GM12872 (cell line): ENCODE results near the gene RUNX1.

Experiments used
- TF ChIP-seq, protein P1 (sequence below): IDR thresholded peaks from 3 replicates; pipeline ENCODE4 v1.5.1; 2011; ENCODE audit warnings: low read depth, mild to moderate bottlenecking, low read length, moderate library complexity; ENCODE audit not compliant: insufficient read depth

The RUNX1 gene

DNA sequence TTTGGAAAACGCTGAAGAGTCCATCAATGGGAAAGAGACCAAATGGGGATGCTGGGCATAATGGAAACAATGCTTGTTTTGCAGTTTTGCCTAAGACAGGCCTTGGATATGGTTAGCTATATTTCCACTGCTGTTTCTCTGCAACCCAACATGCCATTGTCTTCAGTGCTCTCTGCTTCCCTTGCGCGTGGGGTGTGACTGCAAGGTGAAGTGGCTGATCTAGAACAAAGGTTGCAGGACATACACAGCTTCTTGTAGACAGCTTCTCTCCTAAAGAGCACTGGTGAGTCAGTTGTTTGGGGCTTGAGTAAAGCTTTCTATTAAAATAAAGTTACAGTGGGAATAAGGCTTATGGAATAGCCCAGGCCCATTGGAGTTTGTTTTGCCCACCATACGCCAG lies 33.0 kb downstream of the RUNX1 start:
- TF ChIP-seq, protein P1, sequence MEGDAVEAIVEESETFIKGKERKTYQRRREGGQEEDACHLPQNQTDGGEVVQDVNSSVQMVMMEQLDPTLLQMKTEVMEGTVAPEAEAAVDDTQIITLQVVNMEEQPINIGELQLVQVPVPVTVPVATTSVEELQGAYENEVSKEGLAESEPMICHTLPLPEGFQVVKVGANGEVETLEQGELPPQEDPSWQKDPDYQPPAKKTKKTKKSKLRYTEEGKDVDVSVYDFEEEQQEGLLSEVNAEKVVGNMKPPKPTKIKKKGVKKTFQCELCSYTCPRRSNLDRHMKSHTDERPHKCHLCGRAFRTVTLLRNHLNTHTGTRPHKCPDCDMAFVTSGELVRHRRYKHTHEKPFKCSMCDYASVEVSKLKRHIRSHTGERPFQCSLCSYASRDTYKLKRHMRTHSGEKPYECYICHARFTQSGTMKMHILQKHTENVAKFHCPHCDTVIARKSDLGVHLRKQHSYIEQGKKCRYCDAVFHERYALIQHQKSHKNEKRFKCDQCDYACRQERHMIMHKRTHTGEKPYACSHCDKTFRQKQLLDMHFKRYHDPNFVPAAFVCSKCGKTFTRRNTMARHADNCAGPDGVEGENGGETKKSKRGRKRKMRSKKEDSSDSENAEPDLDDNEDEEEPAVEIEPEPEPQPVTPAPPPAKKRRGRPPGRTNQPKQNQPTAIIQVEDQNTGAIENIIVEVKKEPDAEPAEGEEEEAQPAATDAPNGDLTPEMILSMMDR = no peak

DNA sequence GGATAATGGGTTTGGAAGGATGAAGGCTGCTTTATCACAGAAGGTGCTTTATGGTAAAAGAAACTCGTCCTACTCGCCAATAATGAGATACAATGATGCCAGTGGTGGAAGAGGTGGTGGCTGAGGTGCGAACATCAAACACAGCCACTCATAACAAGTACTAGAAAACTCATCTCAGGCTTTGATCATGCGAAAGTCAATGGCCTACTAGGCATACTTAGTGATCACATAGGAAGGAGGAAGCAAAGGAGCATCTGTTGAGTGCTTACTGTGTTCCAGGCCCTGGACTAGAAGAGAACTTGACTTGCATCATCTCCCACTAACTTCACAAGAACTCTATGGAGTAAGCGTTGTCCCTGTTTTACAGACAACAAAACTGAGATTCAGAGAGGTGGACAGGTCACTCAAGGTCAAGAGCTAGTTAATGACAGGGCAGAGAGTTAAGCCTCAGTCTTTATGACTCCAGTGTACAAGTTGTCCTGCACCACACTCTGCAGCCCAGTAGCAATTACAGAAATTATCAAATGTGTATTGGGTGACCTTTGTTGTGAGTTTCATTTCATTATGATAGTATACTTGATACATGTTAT lies 33.6 kb downstream of the RUNX1 start:
- TF ChIP-seq, protein P1 = no peak

DNA sequence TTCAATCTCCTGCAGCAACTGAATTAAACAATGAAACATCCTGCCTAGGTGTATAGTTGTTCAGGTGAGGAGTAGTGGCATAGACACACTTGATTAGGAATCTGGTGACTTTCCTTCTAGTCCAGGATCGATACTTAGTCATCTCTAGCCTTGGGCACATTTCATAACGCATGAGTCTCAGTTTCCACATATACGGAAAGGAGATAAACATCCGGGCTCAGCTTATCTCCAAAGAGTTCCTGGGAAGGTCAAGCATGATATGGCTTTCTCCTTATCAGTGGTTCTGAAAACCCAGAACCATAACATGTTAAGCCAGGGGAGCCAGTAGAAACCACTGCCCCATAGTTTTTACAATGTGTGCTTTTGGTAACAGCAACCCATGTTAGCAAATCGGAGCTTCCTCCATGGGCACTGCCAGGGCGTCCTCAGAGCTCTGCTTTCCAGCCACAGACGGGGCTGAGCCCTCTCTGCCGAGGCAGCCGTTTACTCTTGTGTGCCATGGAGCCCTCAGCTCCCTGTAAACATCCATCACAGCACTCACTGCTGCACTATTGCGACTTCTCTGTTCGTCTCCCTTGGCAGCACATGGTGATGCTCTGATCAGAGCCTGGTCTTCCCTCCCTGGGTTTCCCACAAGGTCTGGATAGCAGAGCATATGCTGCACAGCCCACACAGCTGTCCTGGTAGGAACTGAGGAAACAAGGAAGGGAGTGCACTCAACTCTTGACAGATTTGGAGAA lies 34.6 kb downstream of the RUNX1 start:
- TF ChIP-seq, protein P1 = no peak

DNA sequence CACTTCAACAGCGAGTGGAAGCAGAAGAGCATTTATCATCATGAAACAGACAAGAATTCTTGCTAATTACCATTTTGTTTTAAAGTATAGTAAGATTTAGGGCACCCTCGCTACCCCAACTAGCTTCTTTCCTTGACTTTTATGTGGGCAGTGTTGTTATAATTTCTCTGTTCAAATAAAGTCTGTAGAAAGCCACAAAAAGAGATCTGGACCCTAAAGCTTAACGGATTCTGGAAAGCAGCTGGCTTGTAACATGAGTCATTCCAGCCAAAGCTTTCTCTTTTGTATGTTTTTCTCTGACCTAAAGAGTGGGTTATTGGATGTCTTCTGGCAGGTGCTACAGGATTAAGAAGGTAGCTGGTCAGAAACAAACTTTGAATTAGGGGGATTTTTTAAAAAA lies 37.4 kb downstream of the RUNX1 start:
- TF ChIP-seq, protein P1 = no peak

DNA sequence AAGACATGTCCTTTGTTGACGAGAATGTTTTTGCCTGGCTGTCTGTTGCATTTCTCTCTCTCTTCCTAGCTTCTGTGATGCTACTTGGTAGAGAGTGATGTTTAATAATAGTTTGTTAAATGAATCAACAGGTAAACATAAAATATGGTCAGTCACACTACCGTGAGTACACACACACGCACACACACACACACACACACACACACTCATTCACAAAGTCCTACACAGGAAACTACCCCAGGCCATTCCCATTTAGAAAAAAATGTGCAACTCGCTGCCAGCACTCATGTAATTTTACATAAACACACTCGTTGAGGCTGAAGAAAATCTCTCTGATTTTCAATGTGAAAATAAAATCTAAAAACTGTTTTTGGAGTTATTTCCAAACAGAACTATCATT lies 38.7 kb downstream of the RUNX1 start:
- TF ChIP-seq, protein P1 = no peak

DNA sequence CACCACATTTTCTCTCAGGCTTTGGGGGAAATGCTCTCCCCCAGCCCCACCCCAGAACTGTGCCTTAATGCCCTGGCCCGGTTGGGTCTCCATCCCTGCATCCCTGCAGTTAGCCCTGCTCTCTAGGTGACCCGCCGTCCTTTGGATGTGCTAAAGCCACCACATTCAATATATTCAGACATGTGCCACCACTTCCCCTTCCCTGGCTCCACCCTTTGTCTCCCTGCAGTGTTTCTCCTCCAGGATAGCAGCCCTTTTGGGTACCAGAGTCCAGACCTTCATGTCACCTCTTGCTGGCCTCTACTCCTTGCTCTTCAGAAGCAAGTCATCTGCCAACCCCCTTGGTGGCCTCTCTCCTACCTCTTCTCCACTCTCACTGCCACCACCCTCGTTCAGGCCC lies 41.8 kb downstream of the RUNX1 start:
- TF ChIP-seq, protein P1 = no peak

DNA sequence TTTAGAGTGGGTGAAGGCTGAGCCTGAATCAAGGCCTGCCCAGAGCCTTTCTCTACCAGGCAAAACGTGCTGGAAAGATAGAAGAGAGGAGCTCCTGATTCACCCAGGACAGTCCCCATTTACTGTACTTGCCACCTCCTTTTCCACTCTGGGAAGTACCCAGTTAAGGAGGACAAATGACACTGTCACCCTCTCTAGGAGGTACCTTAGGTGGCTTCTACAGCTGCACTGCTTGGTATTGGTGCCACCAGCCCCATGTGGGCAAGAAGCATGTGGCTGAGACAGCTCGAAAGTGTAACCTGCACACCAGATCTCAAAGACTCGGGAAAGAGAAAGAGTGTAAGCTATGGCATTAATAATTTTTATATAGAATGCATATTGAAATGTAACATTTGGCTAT lies 42.3 kb downstream of the RUNX1 start:
- TF ChIP-seq, protein P1 = no peak
